T-helper 1 cell treated with Interleukin-12 subunit alpha and Interleukin-12 subunit beta and Interleukin-4 antibody, amounts not matched to agents 30 μg/mL and 1 μg/mL, for 36 hours (primary cell): ENCODE results near the gene NUDCD3.

Experiments used
- H3K27ac Mint-ChIP-seq: one replicate; pipeline ENCODE4 v1.8.0; 2021; ENCODE audit warnings: mild to moderate bottlenecking, mixed read lengths
- H3K27me3 Mint-ChIP-seq: one replicate; pipeline ENCODE4 v1.8.0; 2021; ENCODE audit warnings: low read depth, mixed read lengths
- H3K36me3 Mint-ChIP-seq: one replicate; pipeline ENCODE4 v1.8.0; 2021; ENCODE audit warnings: low read depth, mixed read lengths
- H3K4me1 Mint-ChIP-seq: one replicate; pipeline ENCODE4 v1.8.0; 2021; ENCODE audit warnings: low read depth, mixed read lengths
- H3K4me3 Mint-ChIP-seq: one replicate; pipeline ENCODE4 v1.8.0; 2021; ENCODE audit warnings: mild to moderate bottlenecking, moderate library complexity, mixed read lengths
- H3K9me3 Mint-ChIP-seq: one replicate; pipeline ENCODE4 v1.8.0; 2021; ENCODE audit warnings: mixed read lengths

NUDCD3 gene

GRCh38 chr7:44455155-44455554 lies 35.3 kb downstream of the NUDCD3 start:
- Mint-ChIP-seq H3K4me1 (peaks cover 37% of the 10 kb centered on the region), H3K9me3 (no peaks in the 10 kb centered on the region), H3K27ac (no peak overlapping the region), H3K27me3 (no peaks in the 10 kb centered on the region), H3K4me3 (no peak overlapping the region), H3K36me3 (peaks cover 18% of the 10 kb centered on the region)

GRCh38 chr7:44454348-44454747 lies 36.1 kb downstream of the NUDCD3 start:
- H3K36me3 Mint-ChIP-seq: peaks cover 16% of the 10 kb centered on the region
- peaks cover 31% of the 10 kb centered on the region for H3K4me1 Mint-ChIP-seq
- H3K9me3 Mint-ChIP-seq: no peaks in the 10 kb centered on the region
- H3K27ac Mint-ChIP-seq: no peak overlapping the region
- no peaks in the 10 kb centered on the region for H3K27me3 Mint-ChIP-seq
- H3K4me3 Mint-ChIP-seq: no peak overlapping the region

GRCh38 chr7:44451123-44451522 lies 39.3 kb downstream of the NUDCD3 start:
- Mint-ChIP-seq H3K36me3 (peaks cover 34% of the 10 kb centered on the region), H3K27me3 (no peaks in the 10 kb centered on the region), H3K4me1 (peaks cover 31% of the 10 kb centered on the region), H3K9me3 (peaks cover 2% of the 10 kb centered on the region), H3K4me3 (no peak overlapping the region), H3K27ac (no peak overlapping the region)

- Mint-ChIP-seq H3K27ac (no peak overlapping the region), H3K4me3 (no peak overlapping the region), H3K4me1 (peaks cover 28% of the 10 kb centered on the region), H3K36me3 (peaks cover 46% of the 10 kb centered on the region), H3K27me3 (no peaks in the 10 kb centered on the region), H3K9me3 (peaks cover 13% of the 10 kb centered on the region)
Observed at GRCh38 chr7:44449584-44449928, 40.9 kb downstream of the NUDCD3 start.

- peaks cover 50% of the 10 kb centered on the region for H3K36me3 Mint-ChIP-seq
- peaks cover 24% of the 10 kb centered on the region for H3K4me1 Mint-ChIP-seq
- no peaks in the 10 kb centered on the region for H3K27me3 Mint-ChIP-seq
- H3K27ac Mint-ChIP-seq: no peak overlapping the region
- H3K4me3 Mint-ChIP-seq: no peak overlapping the region
- H3K9me3 Mint-ChIP-seq: peaks cover 13% of the 10 kb centered on the region
Observed at GRCh38 chr7:44448922-44449583, 41.4 kb downstream of the NUDCD3 start.

- H3K4me3 Mint-ChIP-seq: no peak overlapping the region
- H3K27ac Mint-ChIP-seq: no peak overlapping the region
- peaks cover 23% of the 10 kb centered on the region for H3K4me1 Mint-ChIP-seq
- H3K36me3 Mint-ChIP-seq: peaks cover 50% of the 10 kb centered on the region
- H3K9me3 Mint-ChIP-seq: peaks cover 13% of the 10 kb centered on the region
- H3K27me3 Mint-ChIP-seq: no peaks in the 10 kb centered on the region
Observed at GRCh38 chr7:44447874-44448425, 42.5 kb downstream of the NUDCD3 start.

- peaks cover 23% of the 10 kb centered on the region for H3K4me1 Mint-ChIP-seq
Observed at GRCh38 chr7:44445986-44446671, 44.3 kb downstream of the NUDCD3 start.

GRCh38 chr7:44441079-44441478 lies 49.4 kb downstream of the NUDCD3 start:
- Mint-ChIP-seq H3K27ac (no peak overlapping the region), H3K27me3 (no peaks in the 10 kb centered on the region), H3K4me1 (peaks cover 22% of the 10 kb centered on the region), H3K4me3 (no peak overlapping the region), H3K9me3 (peaks cover 11% of the 10 kb centered on the region), H3K36me3 (peaks cover 22% of the 10 kb centered on the region)

More at GRCh38 chr7:44445986-44446671, 44.3 kb downstream of the NUDCD3 start:
- Mint-ChIP-seq H3K27ac (no peak overlapping the region), H3K27me3 (no peaks in the 10 kb centered on the region), H3K36me3 (peaks cover 46% of the 10 kb centered on the region), H3K4me3 (no peak overlapping the region), H3K9me3 (peaks cover 13% of the 10 kb centered on the region)

GRCh38 chr7:44440577-44441078 lies 49.8 kb downstream of the NUDCD3 start:
- peaks cover 24% of the 10 kb centered on the region for H3K4me1 Mint-ChIP-seq

GRCh38 chr7:44439926-44440325 lies 50.5 kb downstream of the NUDCD3 start:
- H3K9me3 Mint-ChIP-seq: peaks cover 4% of the 10 kb centered on the region
- H3K4me1 Mint-ChIP-seq: peaks cover 26% of the 10 kb centered on the region
- peaks cover 10% of the 10 kb centered on the region for H3K36me3 Mint-ChIP-seq
- no peaks in the 10 kb centered on the region for H3K27me3 Mint-ChIP-seq
- H3K4me3 Mint-ChIP-seq: no peak overlapping the region
- H3K27ac Mint-ChIP-seq: no peak overlapping the region

More at GRCh38 chr7:44440577-44441078, 49.8 kb downstream of the NUDCD3 start:
- no peak overlapping the region for H3K27ac Mint-ChIP-seq
- H3K27me3 Mint-ChIP-seq: no peaks in the 10 kb centered on the region
- H3K9me3 Mint-ChIP-seq: peaks cover 11% of the 10 kb centered on the region
- no peak overlapping the region for H3K4me3 Mint-ChIP-seq
- H3K36me3 Mint-ChIP-seq: peaks cover 17% of the 10 kb centered on the region

GRCh38 chr7:44438816-44439215 lies 51.6 kb downstream of the NUDCD3 start:
- Mint-ChIP-seq H3K9me3 (no peaks in the 10 kb centered on the region), H3K27me3 (no peaks in the 10 kb centered on the region), H3K4me1 (peaks cover 23% of the 10 kb centered on the region), H3K36me3 (peaks cover 5% of the 10 kb centered on the region), H3K4me3 (no peak overlapping the region), H3K27ac (no peak overlapping the region)

- no peak overlapping the region for H3K4me3 Mint-ChIP-seq
Observed at GRCh38 chr7:44434201-44434600, 56.3 kb downstream of the NUDCD3 start.

GRCh38 chr7:44433255-44434022 lies 57.0 kb downstream of the NUDCD3 start:
- Mint-ChIP-seq H3K9me3 (no peaks in the 10 kb centered on the region), H3K27ac (no peak overlapping the region), H3K4me1 (peaks cover 19% of the 10 kb centered on the region), H3K36me3 (peaks cover 12% of the 10 kb centered on the region), H3K4me3 (no peak overlapping the region), H3K27me3 (no peaks in the 10 kb centered on the region)

More at GRCh38 chr7:44434201-44434600, 56.3 kb downstream of the NUDCD3 start:
- Mint-ChIP-seq H3K36me3 (peaks cover 8% of the 10 kb centered on the region), H3K4me1 (peaks cover 16% of the 10 kb centered on the region), H3K9me3 (no peaks in the 10 kb centered on the region), H3K27ac (peak overlapping the region; percentile 23), H3K27me3 (no peaks in the 10 kb centered on the region)

- H3K9me3 Mint-ChIP-seq: no peaks in the 10 kb centered on the region
- H3K27me3 Mint-ChIP-seq: no peaks in the 10 kb centered on the region
- no peak overlapping the region for H3K4me3 Mint-ChIP-seq
- H3K27ac Mint-ChIP-seq: no peak overlapping the region
- H3K36me3 Mint-ChIP-seq: peaks cover 12% of the 10 kb centered on the region
- H3K4me1 Mint-ChIP-seq: peaks cover 19% of the 10 kb centered on the region
Observed at GRCh38 chr7:44432381-44432977, 58.0 kb downstream of the NUDCD3 start.
